Measurements from ENCODE around the gene ANKRD9. TPM values are rescaled to one million over a fixed set of nuclear protein-coding genes. Genes with fewer than 3 reads are reported as not detected.

The ANKRD9 gene
- total and polyA plus RNA-seq, 10 donors = 2.2 to 24.0 (median 11.8) TPM

DNA sequence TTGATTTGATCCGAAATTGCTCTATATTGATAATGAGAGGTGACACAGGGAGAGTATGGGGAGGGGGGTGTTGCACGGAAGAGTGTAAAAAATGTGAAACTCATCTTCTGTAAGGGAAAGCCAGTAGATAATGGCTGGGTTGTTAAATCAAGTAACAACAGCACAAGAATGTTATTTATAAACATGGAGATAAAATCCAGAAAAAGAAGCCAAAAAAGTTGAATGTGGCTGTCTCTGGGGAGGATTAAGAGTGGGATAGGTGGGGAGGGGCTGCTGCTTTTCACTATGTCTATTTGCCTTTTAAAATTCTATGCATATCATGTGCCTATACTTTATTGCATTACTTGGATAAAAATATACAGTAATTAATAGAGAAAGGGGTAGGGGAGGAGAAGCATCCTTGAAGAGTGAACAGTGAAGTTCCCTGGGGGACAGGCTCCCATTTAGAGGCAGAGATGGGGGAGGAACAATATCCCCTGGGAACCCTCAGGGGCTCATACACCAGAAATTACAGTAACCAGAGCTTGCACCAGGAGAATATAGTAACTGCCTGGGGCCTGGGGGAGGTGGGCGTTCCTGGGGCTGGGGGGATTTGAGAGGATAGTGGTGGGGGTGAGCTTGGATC is 39.2 kb upstream of the ANKRD9 start:
- Histone ChIP-seq H3K9me3 (no peaks in the 10 kb centered on the region), H3K4me1 (peaks cover 5 to 21% (median 14%) of the 10 kb centered on the region in 6 donors), H3K27me3 (replicated peaks in 1 of 7) (peaks cover 6 to 49% (median 23%) of the 10 kb centered on the region in 7 donors), H3K36me3 (no peaks in the 10 kb centered on the region), H3K4me3 (no peak overlapping the region), H3K27ac (no peak overlapping the region)
- TF ChIP-seq POLR2AphosphoS5 (IDR thresholded peaks at IDR 0.05) (no peak), POLR2A (IDR thresholded peaks at IDR 0.05) (no peak), CTCF (IDR thresholded peaks at IDR 0.05 in 8 of 11, conservative IDR thresholded peaks at IDR 0.05 in 3 of 11) (no peak)
- DNase-seq = no peak
- intact Hi-C loops (cut with DNase I; ENCODE audit: low total_unique reads) = no loop called here
- 76 to 87% (median 83%) methylated on average over 3 of the region's 3 CpGs for WGBS, 5 donors

- DNase-seq = no peak
- H3K27me3 ChIP-seq (replicated peaks in 1 of 7) = peaks cover 6 to 62% (median 28%) of the 10 kb centered on the region in 7 donors
- intact Hi-C loops (cut with DNase I; ENCODE audit: low total_unique reads) = no loop called here
- H3K9me3 ChIP-seq = no peaks in the 10 kb centered on the region
- no peak overlapping the region for H3K27ac ChIP-seq
- H3K4me3 ChIP-seq = peak overlapping the region in 1 of 8 donors; percentile 62
- TF ChIP-seq POLR2A (IDR thresholded peaks at IDR 0.05) (no peak), POLR2AphosphoS5 (IDR thresholded peaks at IDR 0.05) (no peak), CTCF (IDR thresholded peaks at IDR 0.05 in 8 of 11, conservative IDR thresholded peaks at IDR 0.05 in 3 of 11) (no peak)
- WGBS, 5 donors = 63 to 75% (median 69%) methylated on average over 28 to 29 of the region's 29 CpGs
- no peaks in the 10 kb centered on the region for H3K36me3 ChIP-seq
- peaks cover 5 to 21% (median 14%) of the 10 kb centered on the region in 6 donors for H3K4me1 ChIP-seq
Measured at GRCh38 chr14:102545461-102546265, 36.1 kb upstream of the ANKRD9 start.

GRCh38 chr14:102544747-102545460 is 35.3 kb upstream of the ANKRD9 start:
- no peaks in the 10 kb centered on the region for H3K36me3 ChIP-seq
- intact Hi-C loops (cut with DNase I; ENCODE audit: low total_unique reads) = no loop called here
- TF ChIP-seq POLR2A (IDR thresholded peaks at IDR 0.05) (no peak), CTCF (IDR thresholded peaks at IDR 0.05 in 8 of 11, conservative IDR thresholded peaks at IDR 0.05 in 3 of 11) (no peak), POLR2AphosphoS5 (IDR thresholded peaks at IDR 0.05) (no peak)
- H3K9me3 ChIP-seq = no peaks in the 10 kb centered on the region
- peak overlapping the region in 6 of 8 donors; percentile 11 to 62 (median 24) for H3K4me3 ChIP-seq
- no peak for DNase-seq
- peaks cover 5 to 28% (median 17%) of the 10 kb centered on the region in 6 donors for H3K4me1 ChIP-seq
- 9 to 27% (median 13%) methylated on average over 13 to 66 of the region's 66 CpGs for WGBS, 5 donors
- H3K27me3 ChIP-seq (replicated peaks in 1 of 7) = peaks cover 6 to 54% (median 28%) of the 10 kb centered on the region in 7 donors
- H3K27ac ChIP-seq = no peak overlapping the region

Measured in spleen (tissue), 11 donors.